SK-N-DZ (cell line): Measurements from ENCODE around the gene NKD2.
"Not testable (repeated sequence)": the region's sequence is repeated elsewhere in the genome, so short reads cannot be mapped to it uniquely, and the experiment has no call there.

Source experiments
- DNase-seq: peaks from one replicate; pipeline ENCODE4 v3.0.0-alpha.2; 2015; ENCODE audit warnings: low spot score

NKD2 gene

GRCh38 chr5:1013948-1014301, 5.3 kb downstream of the NKD2 start:
- DNase-seq = no peak

GRCh38 chr5:1014346-1014745, 5.7 kb downstream of the NKD2 start:
- DNase-seq = no peak

- DNase-seq = no peak
Measured at GRCh38 chr5:1014781-1015221, 6.2 kb downstream of the NKD2 start.

GRCh38 chr5:1015507-1015906, 6.9 kb downstream of the NKD2 start:
- DNase-seq = no peak

GRCh38 chr5:1016036-1016435, 7.4 kb downstream of the NKD2 start:
- DNase-seq = no peak

- DNase-seq = no peak
Measured at GRCh38 chr5:1016476-1016875, 7.9 kb downstream of the NKD2 start.

- DNase-seq = no peak
Measured at GRCh38 chr5:1017056-1017455, 8.5 kb downstream of the NKD2 start.

- DNase-seq = no peak
Measured at GRCh38 chr5:1017691-1018455, 9.3 kb downstream of the NKD2 start.

- no peak for DNase-seq
Measured at GRCh38 chr5:1018596-1018995, 10.0 kb downstream of the NKD2 start.

GRCh38 chr5:1019001-1019905, 10.7 kb downstream of the NKD2 start:
- DNase-seq = no peak

- no peak for DNase-seq
Measured at GRCh38 chr5:1020452-1020961, 11.9 kb downstream of the NKD2 start.

GRCh38 chr5:1021136-1021968, 12.8 kb downstream of the NKD2 start:
- no peak for DNase-seq

- not testable (repeated sequence) for DNase-seq
Measured at GRCh38 chr5:1021969-1022336, 13.4 kb downstream of the NKD2 start.

GRCh38 chr5:1026700-1027621, 18.4 kb downstream of the NKD2 start:
- no peak for DNase-seq

GRCh38 chr5:1027631-1028441, 19.2 kb downstream of the NKD2 start:
- DNase-seq = no peak

GRCh38 chr5:1028481-1029281, 20.1 kb downstream of the NKD2 start:
- no peak for DNase-seq

GRCh38 chr5:1029282-1029944, 20.8 kb downstream of the NKD2 start:
- no peak for DNase-seq

- DNase-seq = no peak
Measured at GRCh38 chr5:1029945-1030625, 21.5 kb downstream of the NKD2 start.
